Upper lobe of left lung (tissue), 4 donors: ENCODE data around the gene MYH9.

Experiments
- EP300 ChIP-seq, 4 donors: sonication (generic); formaldehyde crosslinking; IDR thresholded peaks; one replicate each; pipeline ENCODE4 v1.5.1; 2017; ENCODE audit warnings: antibody characterized with exemption in 4 of 4, control low read depth in 2 of 4
- POLR2A ChIP-seq, 4 donors: fragments of 450-650 bp; IDR thresholded peaks; one replicate each; pipeline ENCODE4 v1.5.1; 2016 to 2017; ENCODE audit warnings: antibody characterized with exemption in 4 of 4, mild to moderate bottlenecking in 2 of 4
- POLR2AphosphoS5 ChIP-seq, 2 donors: sonication (generic); formaldehyde crosslinking; IDR thresholded peaks; one replicate each; pipeline ENCODE4 v1.5.1; 2017; ENCODE audit warnings: antibody characterized with exemption in 2 of 2
- TF ChIP-seq, protein P1 (sequence below), 6 experiments: fragments of 450-650 bp in 4 of 6; fragments of 200-600 bp in 2 of 6; sonication (generic) in 2 of 6; IDR thresholded peaks; one replicate each; pipeline ENCODE4 v1.5.1; 2016 to 2019; ENCODE audit warnings: antibody characterized with exemption in 6 of 6

DNA sequence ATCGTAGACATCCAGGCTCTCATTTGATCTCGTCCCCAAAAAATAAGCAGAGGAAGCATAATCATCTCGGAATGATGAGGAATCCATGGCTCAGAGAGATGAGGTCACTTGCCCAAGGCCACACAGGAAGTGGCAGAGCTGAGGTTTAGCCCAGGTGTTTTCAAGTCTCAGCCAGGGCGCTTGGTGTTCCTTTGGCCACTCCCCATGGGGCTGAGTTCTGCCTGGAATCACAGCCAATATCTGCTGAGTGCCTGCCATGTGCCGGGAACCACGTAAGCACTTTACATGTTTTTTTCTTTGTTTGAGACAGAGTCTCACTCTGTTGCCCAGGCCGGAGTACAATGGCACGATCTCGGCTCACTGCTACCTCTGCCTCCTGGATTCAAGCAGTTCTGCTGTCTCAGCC, 29.5 kb upstream of the MYH9 start:
- TF ChIP-seq, protein P1, sequence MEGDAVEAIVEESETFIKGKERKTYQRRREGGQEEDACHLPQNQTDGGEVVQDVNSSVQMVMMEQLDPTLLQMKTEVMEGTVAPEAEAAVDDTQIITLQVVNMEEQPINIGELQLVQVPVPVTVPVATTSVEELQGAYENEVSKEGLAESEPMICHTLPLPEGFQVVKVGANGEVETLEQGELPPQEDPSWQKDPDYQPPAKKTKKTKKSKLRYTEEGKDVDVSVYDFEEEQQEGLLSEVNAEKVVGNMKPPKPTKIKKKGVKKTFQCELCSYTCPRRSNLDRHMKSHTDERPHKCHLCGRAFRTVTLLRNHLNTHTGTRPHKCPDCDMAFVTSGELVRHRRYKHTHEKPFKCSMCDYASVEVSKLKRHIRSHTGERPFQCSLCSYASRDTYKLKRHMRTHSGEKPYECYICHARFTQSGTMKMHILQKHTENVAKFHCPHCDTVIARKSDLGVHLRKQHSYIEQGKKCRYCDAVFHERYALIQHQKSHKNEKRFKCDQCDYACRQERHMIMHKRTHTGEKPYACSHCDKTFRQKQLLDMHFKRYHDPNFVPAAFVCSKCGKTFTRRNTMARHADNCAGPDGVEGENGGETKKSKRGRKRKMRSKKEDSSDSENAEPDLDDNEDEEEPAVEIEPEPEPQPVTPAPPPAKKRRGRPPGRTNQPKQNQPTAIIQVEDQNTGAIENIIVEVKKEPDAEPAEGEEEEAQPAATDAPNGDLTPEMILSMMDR (IDR thresholded peaks at IDR 0.05), result no peak
- peak in 1 of 4 donors; percentile 34 for TF ChIP-seq POLR2A (IDR thresholded peaks at IDR 0.05)
- TF ChIP-seq POLR2AphosphoS5 (IDR thresholded peaks at IDR 0.05), result peak in 1 of 2 donors; percentile 19
- peak in 1 of 4 donors; percentile 42 for TF ChIP-seq EP300 (IDR thresholded peaks at IDR 0.05)
